Activated CD4-positive, alpha-beta T cell treated with anti-CD3 and anti-CD28 coated beads, Interleukin-2, amount 50 U/mL, for 24 hours (primary cell): Measurements from ENCODE around the gene IFNB1.

Source experiments
- DNase-seq, 2 donors: peaks; one replicate each; pipeline ENCODE4 v3.0.0-alpha.2; 2020; ENCODE audit warnings: low read depth in 1 of 2, low spot score in 1 of 2

IFNB1 gene

GRCh38 chr9:21070906-21071305 is 6.8 kb downstream of the IFNB1 start:
- DNase-seq: no peak

GRCh38 chr9:21070171-21070571 is 7.6 kb downstream of the IFNB1 start:
- no peak for DNase-seq

GRCh38 chr9:21060919-21061561 is 16.7 kb downstream of the IFNB1 start:
- DNase-seq: no peak

- no peak for DNase-seq
These were observed 20.8 kb downstream of the IFNB1 start for GRCh38 chr9:21056931-21057330.

GRCh38 chr9:21053851-21054250 is 23.9 kb downstream of the IFNB1 start:
- no peak for DNase-seq

- no peak for DNase-seq
These were observed 30.5 kb downstream of the IFNB1 start for GRCh38 chr9:21047281-21047691.

GRCh38 chr9:21043841-21044240 is 33.9 kb downstream of the IFNB1 start:
- no peak for DNase-seq

GRCh38 chr9:21042466-21042865 is 35.3 kb downstream of the IFNB1 start:
- no peak for DNase-seq

GRCh38 chr9:21039302-21039701 is 38.4 kb downstream of the IFNB1 start:
- DNase-seq: no peak

GRCh38 chr9:21037278-21037677 is 40.5 kb downstream of the IFNB1 start:
- no peak for DNase-seq

GRCh38 chr9:21031808-21032183 is 45.9 kb downstream of the IFNB1 start:
- no peak for DNase-seq

- peak; percentile 30 to 33 for DNase-seq
These were observed 46.5 kb downstream of the IFNB1 start, which contains the start of gene HACD4 for GRCh38 chr9:21031091-21031807. Gene HACD4 (minus strand): TSS chr9:21031640. CDS start chr9:21031590, 50 bp downstream.

GRCh38 chr9:21030389-21031035 is 47.2 kb downstream of the IFNB1 start:
- DNase-seq: peak in 1 of 2 donors; percentile 17

- no peak for DNase-seq
These were observed 48.1 kb downstream of the IFNB1 start for GRCh38 chr9:21029661-21030060.

- DNase-seq: no peak
These were observed 49.3 kb downstream of the IFNB1 start for GRCh38 chr9:21028466-21028865.

GRCh38 chr9:21027295-21027694 is 50.4 kb downstream of the IFNB1 start:
- no peak for DNase-seq
